DND-41 (cell line): ENCODE results near the gene RAN.
A peak's percentile ranks its signal among the peaks of the same experiment; 100 is the strongest.

Experiments used
- ATAC-seq: fragments of 200-7000 bp; cut with Tn5 transposase; 3 replicates; pipeline ENCODE4 v1.9.1; 2021; ENCODE audit warnings: low read depth; ENCODE audit not compliant: insufficient read depth
- DNase-seq: peaks from one replicate; pipeline ENCODE4 v3.0.0-alpha.2; 2020
- H2AFZ ChIP-seq: 2 replicates; pipeline ENCODE4 v1.6.0; 2012; ENCODE audit warnings: low read depth, low read length
- H3K27ac ChIP-seq: 2 replicates; pipeline ENCODE4 v1.5.1; 2012; ENCODE audit warnings: low read length, inconsistent platforms
- H3K27me3 ChIP-seq: fragments of 200-600 bp; sonication (generic); 2 replicates; pipeline ENCODE4 v1.6.0; 2012; ENCODE audit warnings: low read length, mild to moderate bottlenecking, inconsistent platforms; ENCODE audit not compliant: insufficient read depth, poor library complexity
- H3K36me3 ChIP-seq: 2 replicates; pipeline ENCODE4 v1.5.1; 2012; ENCODE audit warnings: low read length, inconsistent platforms; ENCODE audit not compliant: insufficient read depth
- H3K4me1 ChIP-seq: 2 replicates; pipeline ENCODE4 v1.5.1; 2012; ENCODE audit warnings: mild to moderate bottlenecking, low read length; ENCODE audit not compliant: insufficient read depth
- H3K4me2 ChIP-seq: 2 replicates; pipeline ENCODE4 v1.6.0; 2012; ENCODE audit warnings: mild to moderate bottlenecking, moderate library complexity, low read length, inconsistent platforms; ENCODE audit not compliant: insufficient read depth
- H3K4me3 ChIP-seq, 2 experiments: fragments of 200-600 bp in 1 of 2; shearing (Covaris generic) in 1 of 2; 2 replicates each; pipeline ENCODE4 v1.5.1; 2012 to 2016; ENCODE audit warnings: inconsistent platforms in 2 of 2, low read length in 2 of 2, mild to moderate bottlenecking in 2 of 2, low read depth in 1 of 2, moderate library complexity in 1 of 2
- H3K79me2 ChIP-seq: 2 replicates; pipeline ENCODE4 v1.6.0; 2012; ENCODE audit warnings: low read length, inconsistent platforms; ENCODE audit not compliant: insufficient read depth
- H3K9ac ChIP-seq: 2 replicates; pipeline ENCODE4 v1.6.0; 2012; ENCODE audit warnings: low read depth, mild to moderate bottlenecking, inconsistent platforms, low read length, moderate library complexity
- H3K9me3 ChIP-seq: 2 replicates; pipeline ENCODE4 v1.5.1; 2012; ENCODE audit warnings: low read length, moderate library complexity, mild to moderate bottlenecking, inconsistent platforms; ENCODE audit not compliant: insufficient read depth, severe bottlenecking
- H4K20me1 ChIP-seq: 2 replicates; pipeline ENCODE4 v1.6.0; 2012; ENCODE audit warnings: low read length; ENCODE audit not compliant: insufficient read depth
- EZH2 ChIP-seq: IDR thresholded peaks from 3 replicates; pipeline ENCODE4 v1.6.1; 2012; ENCODE audit warnings: borderline replicate concordance, low read depth, mild to moderate bottlenecking, moderate library complexity, low read length, inconsistent platforms; ENCODE audit not compliant: severe bottlenecking
- TF ChIP-seq, protein P1 (sequence below): IDR thresholded peaks from 2 replicates; pipeline ENCODE4 v1.5.1; 2012; ENCODE audit warnings: borderline replicate concordance, low read length, moderate library complexity, mild to moderate bottlenecking; ENCODE audit not compliant: poor library complexity, severe bottlenecking; ENCODE audit errors: extremely low read depth

The RAN gene

DNA sequence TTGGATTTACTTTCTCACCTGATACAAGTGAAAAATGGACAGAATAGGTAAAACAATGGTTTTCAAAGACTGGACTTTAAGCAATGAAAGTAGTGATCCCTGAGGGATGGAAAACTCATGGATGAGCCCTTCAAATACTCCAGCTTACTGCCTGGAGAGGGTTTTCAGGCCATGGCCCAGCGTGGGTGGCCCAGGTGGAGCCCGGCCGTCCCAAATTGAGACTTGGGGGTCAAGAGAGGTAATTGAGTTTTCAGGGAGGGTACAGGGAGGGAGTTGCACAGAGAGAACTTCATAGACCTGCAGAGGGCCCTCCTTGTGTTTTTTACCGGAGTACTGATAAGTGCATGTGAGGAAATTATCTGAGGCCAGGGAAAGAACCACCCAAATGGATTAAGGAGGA, 37.2 kb downstream of the RAN start:
- Histone ChIP-seq H3K9me3 (peaks cover 17% of the 10 kb centered on the region), H2AFZ (no peak overlapping the region), H3K4me1 (no peaks in the 10 kb centered on the region), H3K27ac (no peak overlapping the region), H3K27me3 (no peaks in the 10 kb centered on the region), H3K36me3 (no peaks in the 10 kb centered on the region), H3K79me2 (no peaks in the 10 kb centered on the region), H3K4me2 (no peak overlapping the region), H3K9ac (no peak overlapping the region), H4K20me1 (no peaks in the 10 kb centered on the region), H3K4me3 (no peak overlapping the region)
- TF ChIP-seq EZH2: no peak
- TF ChIP-seq, protein P1, sequence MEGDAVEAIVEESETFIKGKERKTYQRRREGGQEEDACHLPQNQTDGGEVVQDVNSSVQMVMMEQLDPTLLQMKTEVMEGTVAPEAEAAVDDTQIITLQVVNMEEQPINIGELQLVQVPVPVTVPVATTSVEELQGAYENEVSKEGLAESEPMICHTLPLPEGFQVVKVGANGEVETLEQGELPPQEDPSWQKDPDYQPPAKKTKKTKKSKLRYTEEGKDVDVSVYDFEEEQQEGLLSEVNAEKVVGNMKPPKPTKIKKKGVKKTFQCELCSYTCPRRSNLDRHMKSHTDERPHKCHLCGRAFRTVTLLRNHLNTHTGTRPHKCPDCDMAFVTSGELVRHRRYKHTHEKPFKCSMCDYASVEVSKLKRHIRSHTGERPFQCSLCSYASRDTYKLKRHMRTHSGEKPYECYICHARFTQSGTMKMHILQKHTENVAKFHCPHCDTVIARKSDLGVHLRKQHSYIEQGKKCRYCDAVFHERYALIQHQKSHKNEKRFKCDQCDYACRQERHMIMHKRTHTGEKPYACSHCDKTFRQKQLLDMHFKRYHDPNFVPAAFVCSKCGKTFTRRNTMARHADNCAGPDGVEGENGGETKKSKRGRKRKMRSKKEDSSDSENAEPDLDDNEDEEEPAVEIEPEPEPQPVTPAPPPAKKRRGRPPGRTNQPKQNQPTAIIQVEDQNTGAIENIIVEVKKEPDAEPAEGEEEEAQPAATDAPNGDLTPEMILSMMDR: no peak
- DNase-seq: no peak
- ATAC-seq: no peak

DNA sequence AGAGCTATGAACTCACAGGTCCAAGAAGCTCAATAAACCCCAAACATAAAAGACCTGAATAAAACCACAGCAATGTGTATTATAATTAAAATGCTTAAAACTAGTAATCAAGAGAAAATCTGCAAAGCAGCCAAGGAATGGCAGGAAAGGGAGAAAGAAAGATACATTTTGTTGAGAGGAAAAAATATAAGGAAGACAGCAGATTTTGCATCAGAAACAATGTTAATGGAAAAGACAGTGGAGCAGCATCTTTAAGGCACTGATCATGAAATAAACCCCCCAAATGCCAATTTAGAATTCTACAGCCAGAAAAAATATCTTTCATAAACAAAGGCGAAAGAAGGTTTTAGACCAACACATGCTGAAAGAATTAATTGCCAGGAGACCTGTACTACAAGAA, 39.3 kb downstream of the RAN start:
- Histone ChIP-seq H3K79me2 (no peaks in the 10 kb centered on the region), H3K4me2 (no peak overlapping the region), H3K36me3 (no peaks in the 10 kb centered on the region), H3K4me1 (no peaks in the 10 kb centered on the region), H3K27ac (no peak overlapping the region), H2AFZ (no peak overlapping the region), H3K9me3 (peaks cover 17% of the 10 kb centered on the region), H3K4me3 (no peak overlapping the region), H3K27me3 (no peaks in the 10 kb centered on the region), H4K20me1 (no peaks in the 10 kb centered on the region), H3K9ac (no peak overlapping the region)
- ATAC-seq (no peak), DNase-seq (no peak)
- TF ChIP-seq EZH2: no peak
- TF ChIP-seq, protein P1: no peak

DNA sequence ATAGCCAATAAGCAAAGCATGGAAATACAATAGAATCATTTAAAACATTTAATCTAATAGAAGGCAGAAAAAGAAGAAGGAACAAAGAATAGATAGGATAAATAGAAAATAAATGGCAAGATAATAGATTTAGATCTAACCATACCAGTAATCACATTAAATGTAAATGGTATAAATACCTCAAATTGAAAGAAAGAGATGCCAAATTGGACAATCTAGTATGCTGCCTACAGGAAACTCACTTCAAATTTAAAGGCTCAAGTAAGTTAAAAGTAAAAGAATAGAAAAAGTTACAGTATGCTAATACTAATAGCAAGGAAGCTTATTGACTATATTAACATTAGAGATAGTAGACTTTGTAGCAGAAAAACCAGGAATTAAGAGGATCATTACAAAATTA, 40.1 kb downstream of the RAN start:
- TF ChIP-seq, protein P1: no peak
- no peak for TF ChIP-seq EZH2
- Histone ChIP-seq H3K9ac (no peak overlapping the region), H3K27ac (no peak overlapping the region), H3K4me3 (no peak overlapping the region), H3K4me1 (no peaks in the 10 kb centered on the region), H4K20me1 (no peaks in the 10 kb centered on the region), H3K79me2 (no peaks in the 10 kb centered on the region), H3K36me3 (no peaks in the 10 kb centered on the region), H2AFZ (no peak overlapping the region), H3K4me2 (no peak overlapping the region), H3K27me3 (no peaks in the 10 kb centered on the region), H3K9me3 (peaks cover 17% of the 10 kb centered on the region)
- ATAC-seq: no peak
- no peak for DNase-seq

DNA sequence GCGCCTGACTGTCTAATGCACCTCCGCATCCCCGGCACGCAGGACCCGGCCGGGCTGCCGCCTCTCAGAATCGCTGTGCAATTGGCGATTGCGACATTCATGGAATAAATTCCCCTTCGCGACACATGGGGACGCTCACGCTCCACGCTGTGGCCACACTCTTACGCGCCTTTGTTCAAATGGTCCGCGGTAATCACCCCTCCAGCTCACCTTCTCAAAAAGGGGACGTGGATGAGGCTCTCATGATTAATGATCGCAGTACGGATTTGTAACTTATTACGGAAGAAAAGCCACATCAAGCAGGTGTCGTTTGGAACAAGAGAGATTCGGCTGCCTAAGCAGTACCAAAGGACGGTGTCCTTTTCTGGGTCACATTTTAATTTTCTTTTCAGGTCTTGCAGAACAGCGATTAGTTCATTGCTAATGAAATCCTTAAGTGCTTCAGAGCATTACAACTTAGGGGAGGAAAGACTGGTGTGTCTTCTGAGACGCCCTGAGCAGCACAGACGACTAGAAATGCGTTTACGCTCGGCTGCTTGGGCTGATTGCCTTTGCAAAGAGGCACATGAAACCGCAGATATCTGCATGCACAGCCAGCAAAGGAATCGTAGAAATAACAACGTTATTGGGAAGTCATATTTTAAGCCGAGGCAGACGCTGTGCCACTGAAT, 44.5 kb downstream of the RAN start:
- no peak overlapping the region for H3K9ac ChIP-seq
- H3K27me3 ChIP-seq: no peaks in the 10 kb centered on the region
- no peak overlapping the region for H3K4me3 ChIP-seq
- TF ChIP-seq, protein P1: peak; percentile 35
- TF ChIP-seq EZH2: no peak
- H3K9me3 ChIP-seq: peaks cover 9% of the 10 kb centered on the region
- no peaks in the 10 kb centered on the region for H3K4me1 ChIP-seq
- no peak overlapping the region for H3K4me2 ChIP-seq
- no peaks in the 10 kb centered on the region for H3K79me2 ChIP-seq
- H3K27ac ChIP-seq: no peak overlapping the region
- no peak for DNase-seq
- no peak for ATAC-seq
- H4K20me1 ChIP-seq: no peaks in the 10 kb centered on the region
- no peaks in the 10 kb centered on the region for H3K36me3 ChIP-seq
- H2AFZ ChIP-seq: no peak overlapping the region
